NCI-H128 (cell line): ENCODE data around the gene TRABD.

Source experiments
- DNase-seq: peaks from one replicate; lab custom pipeline; 2025; ENCODE audit not compliant: unreplicated experiment; lab: John Stamatoyannopoulos, UW

The TRABD gene

GRCh38 chr22:50216684-50217520, 31.2 kb downstream of the TRABD start:
- DNase-seq: no peak

GRCh38 chr22:50217543-50218152, 31.9 kb downstream of the TRABD start:
- DNase-seq: no peak

DNA sequence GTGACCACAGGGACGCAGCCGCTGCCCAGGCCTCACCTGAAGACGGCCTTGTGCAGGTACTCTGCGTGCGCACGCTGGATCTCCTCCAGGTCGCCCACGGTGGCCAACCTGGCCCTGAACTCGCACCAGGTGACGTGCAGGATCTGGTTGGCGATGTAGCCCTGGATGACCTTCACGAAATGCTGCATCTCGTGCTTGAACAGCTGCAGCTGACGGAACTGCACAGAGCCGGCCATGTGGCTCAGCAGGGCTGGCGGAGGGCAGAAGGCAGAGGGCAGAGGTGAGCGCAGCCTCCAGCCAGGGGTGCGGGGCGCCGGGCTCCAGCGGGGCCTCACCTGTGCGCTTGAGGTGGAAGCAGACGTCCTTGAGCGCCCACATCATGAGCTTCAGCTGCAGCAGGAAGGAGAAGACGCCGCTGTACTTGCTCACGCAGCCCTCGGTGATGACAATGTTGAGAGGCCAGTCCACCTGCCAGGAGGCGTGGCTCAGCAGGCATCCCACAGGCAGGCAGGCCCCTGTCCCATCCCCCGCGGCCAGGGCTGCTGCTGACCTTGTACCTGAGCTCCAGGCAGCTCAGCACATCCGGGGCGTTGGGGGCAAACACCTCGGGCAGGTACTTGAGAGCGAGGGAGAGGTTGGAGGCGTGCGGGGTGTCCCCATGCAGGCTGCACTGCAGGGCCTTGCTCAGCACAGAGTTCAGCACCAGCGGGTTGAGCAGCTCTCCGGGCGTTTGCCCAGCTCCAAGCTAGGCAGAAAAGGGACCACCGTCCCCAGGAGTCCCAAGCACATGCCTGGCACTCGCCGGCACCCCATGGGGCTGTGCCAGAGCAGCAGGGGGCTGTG, 32.7 kb downstream of the TRABD start:
- DNase-seq: no peak

GRCh38 chr22:50218996-50219727, 33.4 kb downstream of the TRABD start:
- DNase-seq: no peak

GRCh38 chr22:50219800-50220602, 34.3 kb downstream of the TRABD start:
- no peak for DNase-seq

DNA sequence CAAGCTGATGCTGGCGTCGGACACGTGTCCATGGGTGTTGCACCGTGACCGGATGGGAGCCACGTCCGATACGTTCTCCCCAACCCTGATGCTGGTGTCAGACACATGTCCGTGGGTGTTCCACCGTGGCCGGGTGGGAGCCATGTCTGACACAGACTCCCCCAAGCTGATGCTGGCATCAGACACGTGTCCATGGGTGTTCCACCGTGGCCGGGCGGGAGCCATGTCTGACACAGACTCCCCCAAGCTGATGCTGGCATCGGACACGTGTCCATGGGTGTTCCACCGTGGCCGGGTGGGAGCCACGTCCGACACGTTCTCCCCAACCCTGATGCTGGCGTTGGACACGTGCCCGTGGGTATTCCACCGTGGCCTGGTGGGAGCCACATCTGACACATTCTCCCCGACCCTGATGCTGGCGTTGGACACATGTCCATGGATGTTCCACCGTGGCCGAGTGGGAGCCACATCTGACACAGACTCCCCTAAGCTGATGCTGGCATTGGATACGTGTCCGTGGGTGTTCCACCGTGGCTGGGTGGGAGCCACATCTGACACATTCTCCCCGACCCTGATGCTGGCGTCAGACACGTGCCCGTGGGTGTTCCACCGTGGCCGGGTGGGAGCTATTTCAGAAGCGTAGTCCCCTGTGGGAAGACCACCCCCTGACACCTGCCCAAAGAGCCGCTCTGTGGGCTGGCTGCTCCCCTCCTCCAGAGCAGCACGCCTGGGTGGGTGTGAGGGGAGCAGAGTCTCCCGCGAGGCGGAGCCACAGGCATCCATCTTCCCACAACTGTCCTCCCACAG, 35.1 kb downstream of the TRABD start:
- no peak for DNase-seq

DNA sequence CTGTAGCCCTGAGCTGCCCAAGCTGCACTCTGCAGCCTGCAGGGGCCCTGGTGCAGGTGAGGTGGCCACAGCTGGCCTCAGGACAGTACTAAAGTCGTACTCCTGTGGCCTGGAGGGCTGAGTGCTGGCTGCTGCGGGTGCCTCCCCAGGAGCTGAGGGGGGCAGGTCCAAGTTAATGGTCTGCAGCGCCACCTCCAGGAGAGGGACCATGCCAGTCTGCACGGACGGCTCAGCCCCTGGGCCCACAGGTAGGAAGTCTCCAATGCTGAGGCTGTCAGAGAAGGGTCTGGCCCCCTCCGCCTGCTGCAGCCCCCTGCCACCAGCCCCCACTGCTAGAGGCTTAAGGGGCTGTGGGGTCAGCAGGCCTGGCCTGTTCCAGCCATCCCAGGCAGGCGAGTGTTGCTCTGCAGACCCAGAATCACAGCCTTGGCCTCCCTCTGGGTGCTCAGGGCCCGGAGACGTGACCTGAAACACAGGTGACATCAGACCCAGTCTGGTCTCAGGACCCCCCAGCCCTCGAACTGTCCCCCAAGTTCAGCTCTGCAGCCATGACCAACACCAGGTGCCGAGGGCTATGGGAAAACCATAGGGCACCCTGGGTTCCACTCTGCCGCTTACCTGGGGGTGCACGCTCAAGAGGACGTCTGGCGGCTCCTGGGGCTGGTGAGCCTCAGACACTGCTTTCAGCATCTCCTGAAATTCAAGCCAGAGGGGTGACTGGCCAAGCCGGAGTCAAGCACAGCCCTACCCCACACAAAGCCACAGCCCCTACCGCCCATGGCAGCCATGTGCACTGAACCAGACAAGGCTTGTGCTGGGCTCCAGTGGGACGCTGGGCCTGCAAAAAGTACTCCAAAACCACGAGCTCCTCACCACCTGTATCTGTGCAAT, 35.9 kb downstream of the TRABD start:
- DNase-seq: no peak

DNA sequence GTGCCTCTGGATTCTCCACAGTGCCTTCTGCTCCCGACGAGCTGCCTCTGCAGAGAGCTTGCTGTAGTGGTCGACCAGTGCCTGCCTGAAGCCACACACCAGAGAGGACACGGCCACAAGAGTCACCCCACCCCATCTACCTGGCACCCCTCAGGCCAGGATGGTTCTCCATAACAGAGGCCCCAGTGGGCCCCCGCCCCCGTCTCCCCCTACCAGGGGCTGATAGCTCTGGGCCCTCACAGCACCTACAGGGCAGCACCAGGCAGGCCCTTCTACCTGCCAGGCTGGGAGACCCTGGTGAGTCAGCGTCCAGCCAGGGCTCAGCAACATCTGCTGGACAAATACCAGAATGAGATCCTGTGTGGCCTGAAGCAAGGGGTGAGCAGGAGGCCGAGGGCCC, 36.8 kb downstream of the TRABD start:
- no peak for DNase-seq

DNA sequence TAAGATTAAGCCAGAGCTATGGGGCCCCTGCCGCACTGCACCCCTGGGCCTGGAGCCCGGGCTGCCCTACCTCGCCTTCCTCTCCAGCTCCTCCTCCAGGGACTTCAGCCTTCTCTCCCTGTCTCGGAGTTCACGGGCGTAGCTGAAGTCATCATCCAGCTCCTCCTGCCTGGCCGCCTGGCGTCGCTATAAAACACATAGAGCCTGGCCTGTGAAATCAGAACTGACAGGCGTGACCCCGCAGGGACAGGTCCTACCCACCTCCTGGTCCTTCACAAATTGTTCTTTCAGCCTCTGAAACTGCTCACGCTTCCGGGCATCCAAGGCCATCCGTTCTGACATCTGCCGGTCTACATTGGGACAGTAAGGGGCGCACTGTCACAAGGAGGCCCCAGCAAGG, 38.4 kb downstream of the TRABD start:
- no peak for DNase-seq

GRCh38 chr22:50225200-50225969, 39.7 kb downstream of the TRABD start:
- DNase-seq: no peak

DNA sequence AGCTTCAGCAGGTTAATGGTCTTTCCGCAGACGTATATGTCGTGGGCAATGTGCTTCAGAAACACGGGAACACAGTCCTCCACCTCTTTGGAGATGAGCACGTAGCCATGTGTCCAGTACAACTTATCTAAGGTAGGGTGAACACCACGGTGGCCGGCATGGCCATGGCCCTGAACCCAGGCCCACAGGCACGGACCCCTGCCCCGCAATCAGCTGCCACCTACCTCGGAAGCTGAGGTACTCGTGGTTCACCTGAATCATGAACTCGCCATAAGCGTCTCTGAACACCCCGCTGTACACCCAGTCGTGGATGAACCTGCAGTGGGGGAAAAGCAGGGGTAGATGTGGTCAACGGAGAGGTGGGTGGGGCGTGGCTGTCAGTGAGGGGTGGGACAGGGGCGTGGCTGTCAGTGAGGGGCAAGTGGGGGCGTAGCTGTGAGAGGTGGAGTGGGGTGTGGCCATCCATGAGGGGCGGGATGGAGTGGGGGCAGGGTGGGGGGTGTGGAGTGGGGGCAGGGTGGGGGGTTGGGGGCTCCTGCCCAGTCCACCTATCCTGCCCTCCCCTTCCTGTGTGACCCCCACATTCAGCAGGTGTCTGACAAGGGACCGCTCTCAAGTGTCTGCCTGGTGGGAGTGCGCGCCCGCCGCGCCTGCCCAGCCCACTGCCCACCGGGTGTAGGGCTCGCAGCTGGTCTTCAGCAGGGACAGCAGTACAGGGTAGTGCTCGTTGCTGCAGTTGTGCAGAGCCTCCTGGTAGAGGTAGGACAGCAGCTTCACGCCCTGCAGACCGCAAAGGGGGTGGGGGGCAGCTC, 40.6 kb downstream of the TRABD start:
- DNase-seq: no peak

- DNase-seq: no peak
Observed at GRCh38 chr22:50226875-50227165, 41.1 kb downstream of the TRABD start.

DNA sequence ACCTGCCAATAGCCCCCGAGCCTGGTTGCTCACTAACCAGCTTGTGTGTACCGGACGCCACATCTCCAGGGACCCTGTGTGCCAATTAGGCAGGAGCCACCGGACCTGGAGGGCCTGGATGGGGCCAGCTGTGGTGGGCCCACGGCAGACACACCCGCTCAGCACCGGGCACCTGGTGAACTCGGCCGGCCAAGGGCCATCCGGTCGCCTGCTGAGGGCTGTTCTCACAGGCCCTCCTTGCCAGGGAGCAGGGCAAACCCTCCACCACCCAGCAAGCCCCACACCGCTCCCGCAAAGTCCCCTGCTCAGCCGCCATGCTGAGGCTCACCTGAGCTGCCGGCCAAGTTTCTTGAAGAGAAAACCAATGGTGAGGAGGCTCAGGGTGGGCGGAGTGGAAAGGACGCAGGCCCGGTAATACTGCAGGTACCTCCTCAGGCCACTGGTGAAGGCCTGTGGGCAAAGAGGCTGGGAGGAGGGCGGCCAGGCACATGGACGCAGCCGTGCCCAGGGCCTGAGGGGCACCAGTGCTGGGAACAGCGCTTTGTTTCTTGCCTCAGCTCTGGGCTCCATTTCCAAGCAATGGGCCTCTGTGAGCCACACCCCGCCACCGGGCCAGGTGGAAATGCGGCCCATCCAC, 42.0 kb downstream of the TRABD start:
- no peak for DNase-seq

- DNase-seq: no peak
Observed at GRCh38 chr22:50228366-50228765, 42.7 kb downstream of the TRABD start.

DNA sequence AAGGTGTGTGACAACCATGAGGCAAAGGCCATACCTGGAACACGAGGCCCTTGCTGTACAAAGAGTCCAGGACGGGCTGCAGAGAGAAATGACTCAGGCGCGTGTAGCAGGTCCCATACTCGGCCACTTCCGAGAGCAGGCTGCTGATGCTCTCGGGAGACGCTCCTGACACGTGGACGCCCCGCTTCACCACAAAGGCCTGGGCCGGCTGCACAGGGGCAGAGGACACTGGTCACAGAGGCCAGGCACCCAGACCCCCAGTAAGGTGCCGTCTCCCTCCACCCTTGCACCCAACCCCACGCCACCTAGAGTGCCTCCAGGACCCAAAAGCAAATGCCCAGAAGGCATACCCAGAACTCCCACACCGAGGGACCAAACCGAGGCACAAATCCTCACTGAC, 43.7 kb downstream of the TRABD start:
- no peak for DNase-seq

GRCh38 chr22:50232481-50233151, 46.9 kb downstream of the TRABD start:
- no peak for DNase-seq
